ENCODE measurements around the gene FAM185A.
"Not testable (repeated sequence)": the region's sequence is repeated elsewhere in the genome, so short reads cannot be mapped to it uniquely, and the experiment has no call there.

DNA sequence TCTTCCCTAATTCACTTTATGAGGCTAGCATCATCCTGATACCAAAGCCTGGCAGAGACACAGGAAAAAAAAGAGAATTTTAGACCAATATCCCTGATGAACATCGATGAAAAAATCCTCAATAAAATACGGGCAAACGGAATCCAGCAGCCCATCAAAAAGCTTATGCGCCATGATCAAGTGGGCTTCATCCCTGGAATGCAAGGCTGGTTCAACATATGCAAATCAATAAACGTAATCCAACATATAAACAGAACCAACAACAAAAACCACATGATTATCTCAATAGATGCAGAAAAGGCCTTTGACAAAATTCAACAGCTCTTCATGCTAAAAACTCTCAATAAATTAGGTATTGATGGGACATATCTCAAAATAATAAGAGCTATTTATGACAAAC is 22.6 kb upstream of the FAM185A start:
- TF ChIP-seq, protein P1, sequence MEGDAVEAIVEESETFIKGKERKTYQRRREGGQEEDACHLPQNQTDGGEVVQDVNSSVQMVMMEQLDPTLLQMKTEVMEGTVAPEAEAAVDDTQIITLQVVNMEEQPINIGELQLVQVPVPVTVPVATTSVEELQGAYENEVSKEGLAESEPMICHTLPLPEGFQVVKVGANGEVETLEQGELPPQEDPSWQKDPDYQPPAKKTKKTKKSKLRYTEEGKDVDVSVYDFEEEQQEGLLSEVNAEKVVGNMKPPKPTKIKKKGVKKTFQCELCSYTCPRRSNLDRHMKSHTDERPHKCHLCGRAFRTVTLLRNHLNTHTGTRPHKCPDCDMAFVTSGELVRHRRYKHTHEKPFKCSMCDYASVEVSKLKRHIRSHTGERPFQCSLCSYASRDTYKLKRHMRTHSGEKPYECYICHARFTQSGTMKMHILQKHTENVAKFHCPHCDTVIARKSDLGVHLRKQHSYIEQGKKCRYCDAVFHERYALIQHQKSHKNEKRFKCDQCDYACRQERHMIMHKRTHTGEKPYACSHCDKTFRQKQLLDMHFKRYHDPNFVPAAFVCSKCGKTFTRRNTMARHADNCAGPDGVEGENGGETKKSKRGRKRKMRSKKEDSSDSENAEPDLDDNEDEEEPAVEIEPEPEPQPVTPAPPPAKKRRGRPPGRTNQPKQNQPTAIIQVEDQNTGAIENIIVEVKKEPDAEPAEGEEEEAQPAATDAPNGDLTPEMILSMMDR (IDR thresholded peaks at IDR 0.05), result not testable (repeated sequence)
- TF ChIP-seq ZFX (IDR thresholded peaks at IDR 0.05; ENCODE audit: borderline replicate concordance), result not testable (repeated sequence)

Data from 22Rv1 (cell line).